ENCODE data around the gene RGS6.

The RGS6 gene

DNA sequence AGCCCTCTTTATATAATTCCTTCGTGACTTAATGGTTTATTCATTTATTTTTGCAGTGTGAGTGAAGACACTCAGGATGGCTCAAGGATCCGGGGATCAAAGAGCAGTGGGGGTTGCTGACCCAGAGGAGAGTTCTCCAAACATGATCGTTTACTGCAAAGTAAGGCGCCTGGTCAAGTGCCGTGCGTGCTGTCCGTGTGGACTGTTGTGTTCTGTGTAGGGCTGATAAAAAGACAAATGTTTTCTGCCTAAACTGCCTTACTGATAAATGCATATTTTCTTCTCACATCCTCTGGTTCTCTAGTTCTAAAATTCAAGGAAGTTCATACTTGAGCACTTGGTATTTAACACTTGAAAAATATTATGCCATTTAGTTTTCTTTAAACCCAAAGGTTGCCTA lies 32.5 kb downstream of the RGS6 start:
- H3K27me3 ChIP-seq (ENCODE audit: insufficient read depth, low read depth): no peaks in the 10 kb centered on the region
- no peak overlapping the region for H3K27ac ChIP-seq
- no peaks in the 10 kb centered on the region for H3K79me2 ChIP-seq (ENCODE audit: insufficient read depth, low read depth)
- no peaks in the 10 kb centered on the region for H3K4me1 ChIP-seq (ENCODE audit: low read depth, poor library complexity, severe bottlenecking)
- no peak overlapping the region for H3K4me2 ChIP-seq
- no peak overlapping the region for H3K9ac ChIP-seq
- no peaks in the 10 kb centered on the region for H3K36me3 ChIP-seq (ENCODE audit: insufficient read depth)
- no peak overlapping the region for H3K4me3 ChIP-seq (IDR thresholded peaks at IDR 0.05; ENCODE audit: insufficient read depth, low read depth, low read length)
- H4K20me1 ChIP-seq (ENCODE audit: insufficient read depth): no peaks in the 10 kb centered on the region
- TF ChIP-seq, protein P1, sequence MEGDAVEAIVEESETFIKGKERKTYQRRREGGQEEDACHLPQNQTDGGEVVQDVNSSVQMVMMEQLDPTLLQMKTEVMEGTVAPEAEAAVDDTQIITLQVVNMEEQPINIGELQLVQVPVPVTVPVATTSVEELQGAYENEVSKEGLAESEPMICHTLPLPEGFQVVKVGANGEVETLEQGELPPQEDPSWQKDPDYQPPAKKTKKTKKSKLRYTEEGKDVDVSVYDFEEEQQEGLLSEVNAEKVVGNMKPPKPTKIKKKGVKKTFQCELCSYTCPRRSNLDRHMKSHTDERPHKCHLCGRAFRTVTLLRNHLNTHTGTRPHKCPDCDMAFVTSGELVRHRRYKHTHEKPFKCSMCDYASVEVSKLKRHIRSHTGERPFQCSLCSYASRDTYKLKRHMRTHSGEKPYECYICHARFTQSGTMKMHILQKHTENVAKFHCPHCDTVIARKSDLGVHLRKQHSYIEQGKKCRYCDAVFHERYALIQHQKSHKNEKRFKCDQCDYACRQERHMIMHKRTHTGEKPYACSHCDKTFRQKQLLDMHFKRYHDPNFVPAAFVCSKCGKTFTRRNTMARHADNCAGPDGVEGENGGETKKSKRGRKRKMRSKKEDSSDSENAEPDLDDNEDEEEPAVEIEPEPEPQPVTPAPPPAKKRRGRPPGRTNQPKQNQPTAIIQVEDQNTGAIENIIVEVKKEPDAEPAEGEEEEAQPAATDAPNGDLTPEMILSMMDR (conservative IDR thresholded peaks at IDR 0.05; ENCODE audit: low read depth, low read length): no peak
- H2AFZ ChIP-seq (ENCODE audit: low read depth): no peak overlapping the region

DNA sequence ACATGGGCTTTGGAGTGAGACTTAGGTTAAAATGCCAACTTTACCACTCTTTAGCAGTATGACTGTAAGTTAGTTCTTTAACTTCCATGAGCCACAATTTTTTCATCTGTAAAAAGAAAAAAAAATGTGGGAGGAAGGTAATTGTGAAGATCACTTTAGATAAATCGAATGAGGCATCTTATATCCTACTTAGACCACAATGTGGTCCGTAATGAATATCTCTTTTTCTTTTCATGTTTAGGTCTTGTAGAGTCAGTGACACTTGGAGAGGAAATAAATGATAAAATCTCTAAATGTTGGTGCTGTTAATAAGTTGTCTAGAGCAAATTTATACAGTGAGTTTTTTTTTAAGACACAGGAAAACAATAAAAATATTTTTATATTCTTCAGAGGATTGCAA lies 34.3 kb downstream of the RGS6 start:
- no peak overlapping the region for H2AFZ ChIP-seq (ENCODE audit: low read depth)
- no peaks in the 10 kb centered on the region for H3K27me3 ChIP-seq (ENCODE audit: insufficient read depth, low read depth)
- TF ChIP-seq, protein P1 (conservative IDR thresholded peaks at IDR 0.05; ENCODE audit: low read depth, low read length): no peak
- no peak overlapping the region for H3K4me2 ChIP-seq
- H3K27ac ChIP-seq: no peak overlapping the region
- no peaks in the 10 kb centered on the region for H3K4me1 ChIP-seq (ENCODE audit: low read depth, poor library complexity, severe bottlenecking)
- no peak overlapping the region for H3K4me3 ChIP-seq (IDR thresholded peaks at IDR 0.05; ENCODE audit: insufficient read depth, low read depth, low read length)
- no peaks in the 10 kb centered on the region for H4K20me1 ChIP-seq (ENCODE audit: insufficient read depth)
- no peak overlapping the region for H3K9ac ChIP-seq
- no peaks in the 10 kb centered on the region for H3K36me3 ChIP-seq (ENCODE audit: insufficient read depth)
- no peaks in the 10 kb centered on the region for H3K79me2 ChIP-seq (ENCODE audit: insufficient read depth, low read depth)

DNA sequence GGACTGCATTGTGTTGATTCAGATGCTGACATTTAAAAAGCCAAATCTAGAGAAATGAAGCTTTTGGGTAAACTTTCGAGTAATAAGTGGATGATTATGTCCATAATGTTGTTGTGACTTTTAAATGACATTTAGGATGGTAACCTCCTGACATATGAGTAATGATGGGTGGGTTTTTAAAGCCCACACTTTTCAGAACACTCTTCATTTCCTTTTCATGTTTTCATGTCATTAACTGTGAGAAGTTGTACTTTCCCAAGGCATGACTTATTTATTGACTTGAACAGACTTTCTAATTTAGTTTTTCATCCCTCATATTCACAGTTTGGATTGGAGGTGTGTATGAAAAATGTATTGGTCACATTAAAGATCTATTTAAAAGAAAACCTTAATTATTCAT lies 35.5 kb downstream of the RGS6 start:
- TF ChIP-seq, protein P1 (conservative IDR thresholded peaks at IDR 0.05; ENCODE audit: low read depth, low read length): no peak

DNA sequence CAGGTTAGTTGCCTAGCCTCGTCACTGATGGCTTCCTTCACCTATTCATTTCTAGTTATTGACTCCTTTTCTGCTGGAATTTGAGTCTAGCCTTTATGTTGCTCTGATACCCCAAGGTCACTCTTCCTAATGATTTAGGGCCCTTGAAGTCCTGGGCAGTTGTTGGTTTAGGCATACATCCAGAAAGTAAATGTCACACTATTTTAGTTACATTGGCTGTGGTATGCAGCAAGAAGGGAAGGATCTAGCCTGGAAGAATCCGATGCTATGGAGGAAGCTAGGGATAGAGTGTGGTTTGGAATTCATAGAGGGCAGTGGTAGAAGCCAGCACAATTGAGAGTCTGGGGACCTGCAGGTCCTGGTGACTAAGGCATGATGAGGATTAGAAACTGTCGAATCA lies 38.0 kb downstream of the RGS6 start:
- Histone ChIP-seq H2AFZ (ENCODE audit: low read depth) (no peak overlapping the region), H3K9ac (no peak overlapping the region), H3K36me3 (ENCODE audit: insufficient read depth) (no peaks in the 10 kb centered on the region), H3K27ac (no peak overlapping the region), H3K4me2 (no peak overlapping the region), H3K79me2 (ENCODE audit: insufficient read depth, low read depth) (no peaks in the 10 kb centered on the region), H4K20me1 (ENCODE audit: insufficient read depth) (no peaks in the 10 kb centered on the region), H3K4me1 (ENCODE audit: low read depth, poor library complexity, severe bottlenecking) (no peaks in the 10 kb centered on the region), H3K27me3 (ENCODE audit: insufficient read depth, low read depth) (no peaks in the 10 kb centered on the region), H3K4me3 (IDR thresholded peaks at IDR 0.05; ENCODE audit: insufficient read depth, low read depth, low read length) (no peak overlapping the region)
- TF ChIP-seq, protein P1 (conservative IDR thresholded peaks at IDR 0.05; ENCODE audit: low read depth, low read length): no peak

More for the DNA sequence above, 35.5 kb downstream of the RGS6 start:
- Histone ChIP-seq H3K79me2 (ENCODE audit: insufficient read depth, low read depth) (no peaks in the 10 kb centered on the region), H3K4me2 (no peak overlapping the region), H3K36me3 (ENCODE audit: insufficient read depth) (no peaks in the 10 kb centered on the region), H2AFZ (ENCODE audit: low read depth) (no peak overlapping the region), H3K27me3 (ENCODE audit: insufficient read depth, low read depth) (no peaks in the 10 kb centered on the region), H3K27ac (no peak overlapping the region), H3K4me3 (IDR thresholded peaks at IDR 0.05; ENCODE audit: insufficient read depth, low read depth, low read length) (no peak overlapping the region), H4K20me1 (ENCODE audit: insufficient read depth) (no peaks in the 10 kb centered on the region), H3K9ac (no peak overlapping the region), H3K4me1 (ENCODE audit: low read depth, poor library complexity, severe bottlenecking) (no peaks in the 10 kb centered on the region)
